K562 (cell line): ENCODE data around the gene GBX1. TPM values are rescaled to one million over a fixed set of nuclear protein-coding genes. Genes with fewer than 3 reads are reported as not detected.

Source experiments
- CEBPG ChIP-seq, 3 experiments: fragments of 200-800 bp in 1 of 3; sonication (Bioruptor generic) in 1 of 3; sonication (generic) in 1 of 3; formaldehyde crosslinking in 1 of 3; IDR thresholded peaks in 2 of 3; conservative IDR thresholded peaks in 1 of 3; 2 replicates each; pipeline versions ENCODE4 v1.6.1 to v1.8.0; 2016 to 2022; ENCODE audit warnings: missing compliant biosample characterization in 2 of 3, missing genetic modification characterization in 2 of 3, mild to moderate bottlenecking in 1 of 3, missing genetic modification reagents in 1 of 3
- CLOCK ChIP-seq: fragments of 250-450 bp; sonication (Bioruptor Pico); IDR thresholded peaks from 2 replicates; pipeline ENCODE4 v1.4.0; 2020; ENCODE audit warnings: mild to moderate bottlenecking, moderate library complexity, borderline replicate concordance
- EGR1 ChIP-seq: fragments of 450-650 bp; conservative IDR thresholded peaks from 2 replicates; pipeline ENCODE4 v1.6.1; 2017; ENCODE audit warnings: mild to moderate bottlenecking
- ETS2 ChIP-seq: IDR thresholded peaks from 2 replicates; pipeline ENCODE4 v1.6.1; 2016; ENCODE audit warnings: borderline replicate concordance, missing genetic modification characterization, mild to moderate bottlenecking, moderate library complexity, missing compliant biosample characterization; ENCODE audit not compliant: poor library complexity, severe bottlenecking
- JUND ChIP-seq, 2 experiments: IDR thresholded peaks; 2 replicates in 1 of 2; 3 replicates in 1 of 2; pipeline ENCODE4 v1.6.1; 2011; ENCODE audit warnings: borderline replicate concordance in 2 of 2, low read depth in 2 of 2, low read length in 2 of 2, improper control_type of control experiment in 1 of 2, missing biosample characterization in 1 of 2, missing genetic modification characterization in 1 of 2, missing genetic modification reagents in 1 of 2
- LEF1 ChIP-seq: fragments of 450-650 bp; IDR thresholded peaks from 2 replicates; pipeline ENCODE4 v1.6.1; 2016; ENCODE audit warnings: mild to moderate bottlenecking
- MEIS2 ChIP-seq: fragments of 450-650 bp; IDR thresholded peaks from 2 replicates; pipeline ENCODE4 v1.6.1; 2014; ENCODE audit warnings: mild to moderate bottlenecking; ENCODE audit not compliant: partially characterized antibody
- NCOA2 ChIP-seq, 2 experiments: fragments of 450-650 bp; IDR thresholded peaks; 2 replicates each; pipeline ENCODE4 v1.6.1; 2018; ENCODE audit warnings: mild to moderate bottlenecking in 2 of 2, moderate library complexity in 1 of 2; ENCODE audit not compliant: partially characterized antibody in 2 of 2
- NONO ChIP-seq, 2 experiments: fragments of 200-400 bp in 1 of 2; fragments of 450-650 bp in 1 of 2; formaldehyde crosslinking in 1 of 2; IDR thresholded peaks; 2 replicates each; pipeline ENCODE4 v1.6.1; 2017; ENCODE audit warnings: low read depth in 2 of 2, mild to moderate bottlenecking in 2 of 2, moderate library complexity in 2 of 2, low read length in 1 of 2
- NR1H2 ChIP-seq: sonication (generic); formaldehyde crosslinking; IDR thresholded peaks from 2 replicates; pipeline ENCODE4 v1.4.0; 2020; ENCODE audit warnings: mild to moderate bottlenecking, missing genetic modification reagents
- SREBF1 ChIP-seq: fragments of 150-350 bp; IDR thresholded peaks from 2 replicates; pipeline ENCODE4 v1.6.1; 2014; ENCODE audit warnings: antibody characterized with exemption, low read depth, low read length, borderline replicate concordance
- STAG1 ChIP-seq: sonication (generic); formaldehyde crosslinking; IDR thresholded peaks from 2 replicates; pipeline ENCODE4 v1.5.0; 2020; ENCODE audit warnings: missing genetic modification reagents, borderline replicate concordance
- STAT5A ChIP-seq: IDR thresholded peaks from 2 replicates; pipeline ENCODE4 v1.6.1; 2012; ENCODE audit warnings: low read length, inconsistent platforms, borderline replicate concordance
- TSHZ1 ChIP-seq: fragments of 250-450 bp; sonication (Bioruptor Pico); IDR thresholded peaks from 2 replicates; pipeline ENCODE4 v1.4.0; 2020; ENCODE audit warnings: mild to moderate bottlenecking, moderate library complexity
- ZNF174 ChIP-seq: fragments of 250-450 bp; sonication (Bioruptor Pico); IDR thresholded peaks from 2 replicates; pipeline ENCODE4 v1.4.0; 2020; ENCODE audit warnings: mild to moderate bottlenecking
- ZNF232 ChIP-seq: sonication (generic); formaldehyde crosslinking; IDR thresholded peaks from 2 replicates; pipeline ENCODE4 v1.8.0; 2022; ENCODE audit warnings: mild to moderate bottlenecking, missing genetic modification reagents
- ZNF436 ChIP-seq: fragments of 250-450, 450-650 bp; sonication (Bioruptor Pico); formaldehyde crosslinking; IDR thresholded peaks from 2 replicates; pipeline ENCODE4 v1.7.0; 2020; ENCODE audit warnings: mild to moderate bottlenecking
- ZNF764 ChIP-seq: fragments of 250-450 bp; sonication (Bioruptor Pico); IDR thresholded peaks from 2 replicates; pipeline ENCODE4 v1.4.0; 2020; ENCODE audit warnings: low read depth, mild to moderate bottlenecking, moderate library complexity
- polyA plus RNA-seq, 8 experiments: library from polyadenylated mRNA; depleted of rRNA in 4 of 8; stranded (reverse) in 5 of 8; unstranded in 3 of 8; fragments of >200 nt; fragmentation: Nextera tagmentation in 2 of 8; fragmentation: Illumina TruSeq in 1 of 8; extraction: Ambion mirVana in 2 of 8; extraction: Trizol in 1 of 8; gene quantifications; 2 replicates each; pipeline versions ENCODE4 v1.2.1 to v1.2.3, GENCODE V29; 2011 to 2014; ENCODE audit warnings: inconsistent platforms in 1 of 8, missing spikeins in 1 of 8
- total RNA-seq, 7 experiments: library from RNA; depleted of rRNA in 6 of 7; stranded (reverse); fragments of >200 nt in 6 of 7; fragmentation: Illumina TruSeq in 2 of 7; extraction: Trizol in 2 of 7; gene quantifications; 2 replicates each; pipeline versions ENCODE4 v1.2.1 to v1.2.3, GENCODE V29; 2011 to 2021; ENCODE audit warnings: low replicate concordance in 1 of 7
- TF ChIP-seq, protein P1 (sequence below): fragments of 250-450 bp; sonication (Bioruptor Pico); IDR thresholded peaks from 2 replicates; pipeline ENCODE4 v1.5.0; 2021

The GBX1 gene
- total and polyA plus RNA-seq, 9 of the 15 experiments (the other 6 are each of a cell fraction or from before 2014, with no cell fraction given), result not detected

GRCh38 chr7:151172273-151173141 lies 5.0 kb upstream of the GBX1 start (continued):
- TF ChIP-seq EGR1, result no peak
- TF ChIP-seq, protein P1, sequence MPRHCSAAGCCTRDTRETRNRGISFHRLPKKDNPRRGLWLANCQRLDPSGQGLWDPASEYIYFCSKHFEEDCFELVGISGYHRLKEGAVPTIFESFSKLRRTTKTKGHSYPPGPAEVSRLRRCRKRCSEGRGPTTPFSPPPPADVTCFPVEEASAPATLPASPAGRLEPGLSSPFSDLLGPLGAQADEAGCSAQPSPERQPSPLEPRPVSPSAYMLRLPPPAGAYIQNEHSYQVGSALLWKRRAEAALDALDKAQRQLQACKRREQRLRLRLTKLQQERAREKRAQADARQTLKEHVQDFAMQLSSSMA (CRISPR knock-in tag), result no peak
- TF ChIP-seq MEIS2, result no peak
- no peak for TF ChIP-seq TSHZ1
- no peak for TF ChIP-seq ETS2 (tag)
- TF ChIP-seq NONO (IDR thresholded peaks at IDR 0.05; ENCODE audit: low read depth in 2 of 2, low read length in 1 of 2), result peak in 1 of 2 experiments; percentile 44; a peak in 1 of 4 replicates
- no peak for TF ChIP-seq LEF1
- TF ChIP-seq ZNF232 (CRISPR knock-in tag), result no peak
- TF ChIP-seq JUND (IDR thresholded peaks at IDR 0.05; ENCODE audit: borderline replicate concordance, low read depth, low read length), result peak; percentile 82
- TF ChIP-seq JUND (tag; IDR thresholded peaks at IDR 0.05; ENCODE audit: borderline replicate concordance, low read depth, low read length), result peak; percentile 14; the same call in 1 of the 3 replicates
- peak in 1 of 2 experiments; percentile 55 for TF ChIP-seq NCOA2 (IDR thresholded peaks at IDR 0.05; ENCODE audit: partially characterized antibody in 2 of 2)
- TF ChIP-seq STAG1 (CRISPR knock-in tag), result peak; percentile 97
- TF ChIP-seq CEBPG (CRISPR knock-in tag; IDR thresholded peaks at IDR 0.05), result no peak
- TF ChIP-seq CEBPG (tag; conservative IDR thresholded peaks at IDR 0.05 in 1 of 2, IDR thresholded peaks at IDR 0.05 in 1 of 2), result no peak
- no peak for TF ChIP-seq NR1H2
- TF ChIP-seq CLOCK (CRISPR knock-in tag), result no peak
- TF ChIP-seq ZNF764 (CRISPR knock-in tag), result 0 out of 2 replicates have a peak, but pooled peaks have one; percentile 22
- TF ChIP-seq SREBF1, result no peak; the same call in 1 of the 2 replicates
- TF ChIP-seq ZNF436 (CRISPR knock-in tag), result no peak
- TF ChIP-seq ZNF174 (CRISPR knock-in tag), result no peak
- no peak for TF ChIP-seq STAT5A
